Pancreas (tissue), 10 donors: ENCODE data around the gene S100A14. TPM values are rescaled to one million over a fixed set of nuclear protein-coding genes. Genes with fewer than 3 reads are reported as not detected.
A peak's percentile ranks its signal among the peaks of the same experiment; 100 is the strongest.

Experiments used
- ATAC-seq, 4 donors: fragments of 200-7000 bp; cut with Tn5 transposase; one replicate each; pipeline versions ENCODE4 v1.8.0 to v1.9.1; 2020; ENCODE audit warnings: mild to moderate bottlenecking in 4 of 4, moderate library complexity in 4 of 4
- DNase-seq, 6 donors: peaks; one replicate each; pipeline ENCODE4 v3.0.0-alpha.2; 2020
- FAIRE-seq: peaks from 2 replicates; lab custom pipeline; 2012; peaks lifted over from hg19 to GRCh38; lab: Jason Lieb, UNC
- H3K27ac ChIP-seq, 4 donors: fragments of 200-600 bp; sonication (generic); 1 replicate in 3 of 4; 2 replicates in 1 of 4; pipeline versions ENCODE4 v1.5.0 to v1.8.0; 2020
- H3K27me3 ChIP-seq, 4 donors: fragments of 200-600 bp; one replicate each; pipeline ENCODE4 v1.8.0; 2021
- H3K36me3 ChIP-seq, 3 donors: fragments of 200-600 bp; sonication (generic) in 1 of 3; one replicate each; pipeline versions ENCODE4 v1.5.0 to v1.8.0; 2020 to 2021
- H3K4me1 ChIP-seq, 3 donors: fragments of 200-600 bp; one replicate each; pipeline ENCODE4 v1.8.0; 2021
- H3K4me3 ChIP-seq, 4 donors: fragments of 200-600 bp; sonication (generic) in 2 of 4; one replicate each; pipeline versions ENCODE4 v1.5.0 to v1.8.0; 2020 to 2021
- H3K9me3 ChIP-seq, 4 donors: fragments of 200-600 bp; one replicate each; pipeline ENCODE4 v1.8.0; 2021
- WGBS, 2 donors: extraction: QIAGEN DNeasy Blood & Tissue Kit; methylation state at CpG; one replicate each; pipeline ENCODE4 v1.1.7; 2013; 5-methylcytosine and 5-hydroxymethylcytosine counted together
- intact Hi-C, 3 donors: fragments of 100-400 bp; cut with DNase I; formaldehyde crosslinking; loops; one replicate each; pipeline versions ENCODE4 v1.11.1 to v1.14.2; 2022
- polyA plus RNA-seq, 2 donors: library from polyadenylated mRNA; stranded (reverse); fragments of 200-250 nt; gene quantifications; one replicate each; pipeline ENCODE4 v1.2.3, GENCODE V29; 2013
- total RNA-seq, 6 donors: library from RNA; stranded (reverse); fragmentation: NEBNext Ultra II Directional in 4 of 6; extraction: Animal tissue kit (Norgen Biotek cat#: 25700) in 4 of 6; gene quantifications; one replicate each; pipeline versions ENCODE4 v1.2.1 to v1.2.4, GENCODE V29; 2021 to 2023
- TF ChIP-seq, protein P1 (sequence below), 4 donors: fragments of 200-600 bp; sonication (generic) in 3 of 4; IDR thresholded peaks; one replicate each; pipeline versions ENCODE4 v1.5.0 to v1.8.0; 2021; ENCODE audit warnings: antibody characterized with exemption in 4 of 4
- donor health status: healthy with polysubstance abuse.
- donor health status: DM: no; HTN: no; CAD: no; lungs with moderate emphysema.
- donor health status: DM: no; HTN: no; CAD: no.
- donor health status: control.
- donor health status: control.
- donor health status: Bipolar disorder and iron deficiency.
- donor health status: DM: yes; HTN: yes; CAD: no.
- donor health status: DM: no; HTN: no; CAD: no.
- donor health status: DM: no; HTN: no; CAD: no.
- donor health status: DM: yes; HTN: yes; CAD: no.

The S100A14 gene
- total and polyA plus RNA-seq, 8 donors, result 3.6 to 23.7 (median 13.0) TPM

DNA sequence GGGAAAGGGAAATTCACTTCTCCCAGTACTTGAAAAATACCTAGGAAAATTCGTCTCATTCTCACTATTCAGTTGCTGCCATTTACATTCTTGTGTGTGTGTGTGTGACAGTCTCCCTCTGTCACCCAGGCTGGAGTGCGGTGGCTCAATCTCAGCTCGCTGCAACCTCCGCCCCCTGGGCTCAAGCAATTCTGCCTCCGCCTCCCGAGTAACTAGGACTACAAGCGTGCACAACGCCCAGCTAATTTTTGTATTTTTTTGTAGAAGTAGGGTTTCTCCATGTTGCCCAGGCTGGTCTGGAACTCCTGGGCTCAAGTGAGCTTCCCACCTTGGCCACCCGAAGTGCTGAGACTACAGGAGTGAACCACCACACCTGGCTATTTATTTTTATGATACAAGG, 43.5 kb upstream of the S100A14 start:
- intact Hi-C loops, result no loop called here
- H3K27me3 ChIP-seq, result no peaks in the 10 kb centered on the region
- TF ChIP-seq, protein P1, sequence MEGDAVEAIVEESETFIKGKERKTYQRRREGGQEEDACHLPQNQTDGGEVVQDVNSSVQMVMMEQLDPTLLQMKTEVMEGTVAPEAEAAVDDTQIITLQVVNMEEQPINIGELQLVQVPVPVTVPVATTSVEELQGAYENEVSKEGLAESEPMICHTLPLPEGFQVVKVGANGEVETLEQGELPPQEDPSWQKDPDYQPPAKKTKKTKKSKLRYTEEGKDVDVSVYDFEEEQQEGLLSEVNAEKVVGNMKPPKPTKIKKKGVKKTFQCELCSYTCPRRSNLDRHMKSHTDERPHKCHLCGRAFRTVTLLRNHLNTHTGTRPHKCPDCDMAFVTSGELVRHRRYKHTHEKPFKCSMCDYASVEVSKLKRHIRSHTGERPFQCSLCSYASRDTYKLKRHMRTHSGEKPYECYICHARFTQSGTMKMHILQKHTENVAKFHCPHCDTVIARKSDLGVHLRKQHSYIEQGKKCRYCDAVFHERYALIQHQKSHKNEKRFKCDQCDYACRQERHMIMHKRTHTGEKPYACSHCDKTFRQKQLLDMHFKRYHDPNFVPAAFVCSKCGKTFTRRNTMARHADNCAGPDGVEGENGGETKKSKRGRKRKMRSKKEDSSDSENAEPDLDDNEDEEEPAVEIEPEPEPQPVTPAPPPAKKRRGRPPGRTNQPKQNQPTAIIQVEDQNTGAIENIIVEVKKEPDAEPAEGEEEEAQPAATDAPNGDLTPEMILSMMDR (IDR thresholded peaks at IDR 0.05), result no peak
- WGBS, 2 donors, result 52 to 56% methylated on average over 9 of the region's 9 CpGs
- H3K4me1 ChIP-seq, result peaks cover 0 to 9% (median 6%) of the 10 kb centered on the region in 3 donors
- peak overlapping the region in 2 of 4 donors; percentile 88 to 94 for H3K27ac ChIP-seq
- ATAC-seq (no peak), FAIRE-seq (no peak), DNase-seq (peak in 2 of 6 donors; percentile 20 to 35)
- H3K9me3 ChIP-seq, result no peaks in the 10 kb centered on the region
- H3K4me3 ChIP-seq, result peak overlapping the region; percentile 32 to 66 (median 48)
- H3K36me3 ChIP-seq, result peaks cover 10 to 38% (median 23%) of the 10 kb centered on the region in 3 donors

DNA sequence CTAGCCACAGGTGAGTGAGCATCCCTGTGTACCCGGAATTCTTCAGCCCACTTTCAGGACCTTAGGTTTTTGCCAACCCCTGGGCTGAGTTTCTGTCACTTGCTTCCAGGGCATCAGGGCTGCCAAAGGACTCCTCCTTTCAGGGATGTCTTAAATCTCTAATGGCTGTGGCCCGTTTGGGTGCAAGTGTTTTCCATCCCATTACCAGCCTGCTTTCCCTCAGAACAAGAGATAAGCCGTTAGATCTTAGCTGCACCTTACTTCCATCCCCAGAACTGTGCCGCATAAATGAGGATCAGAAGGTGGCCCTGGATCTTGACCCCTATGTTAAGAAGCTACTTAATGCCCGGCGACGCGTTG, 43.0 kb upstream of the S100A14 start:
- peaks cover 10 to 33% (median 18%) of the 10 kb centered on the region in 3 donors for H3K36me3 ChIP-seq
- peaks cover 0 to 9% (median 6%) of the 10 kb centered on the region in 3 donors for H3K4me1 ChIP-seq
- TF ChIP-seq, protein P1 (IDR thresholded peaks at IDR 0.05), result no peak
- peak overlapping the region; percentile 32 to 66 (median 48) for H3K4me3 ChIP-seq
- peak overlapping the region; percentile 58 to 94 (median 84) for H3K27ac ChIP-seq
- WGBS, 2 donors, result 10 to 12% methylated on average over 8 of the region's 8 CpGs
- intact Hi-C loops, result no loop called here
- no peaks in the 10 kb centered on the region for H3K27me3 ChIP-seq
- H3K9me3 ChIP-seq, result no peaks in the 10 kb centered on the region
- FAIRE-seq (no peak), ATAC-seq (no peak), DNase-seq (peak in 1 of 6 donors; percentile 21)

DNA sequence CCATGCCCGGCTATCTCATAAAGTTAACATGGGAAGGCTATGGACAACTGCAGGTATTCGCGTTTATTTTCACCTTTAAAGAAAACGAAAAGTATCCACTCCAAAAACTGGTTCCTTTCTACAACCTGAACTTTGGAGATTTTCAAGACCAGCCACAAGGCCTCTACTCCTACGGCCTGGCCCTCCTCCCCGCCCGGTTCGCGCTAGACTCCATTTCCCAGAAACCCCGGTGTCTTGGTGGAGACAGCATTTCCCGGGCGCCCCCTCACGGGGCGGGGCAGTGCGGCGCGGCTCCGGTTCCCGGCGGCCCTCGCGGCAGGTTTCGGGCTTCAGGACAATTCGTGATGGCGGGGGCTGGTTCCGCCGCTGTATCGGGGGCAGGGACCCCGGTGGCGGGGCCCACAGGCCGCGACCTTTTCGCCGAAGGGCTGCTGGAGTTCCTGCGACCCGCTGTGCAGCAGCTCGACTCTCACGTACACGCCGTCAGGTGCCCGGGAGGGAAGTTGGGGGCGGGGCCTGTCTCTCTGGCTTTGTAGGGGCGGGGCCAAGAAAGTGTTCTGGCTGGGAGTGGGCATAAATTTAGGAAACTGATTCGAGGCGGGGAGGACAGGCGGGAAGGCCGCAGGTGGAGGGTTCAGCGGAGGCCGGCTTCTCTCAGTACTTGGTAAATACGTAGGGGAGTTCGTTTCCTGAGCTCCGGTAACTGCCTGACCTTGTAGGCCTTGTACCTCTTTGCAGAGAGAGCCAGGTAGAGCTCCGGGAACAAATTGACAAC, 42.5 kb upstream of the S100A14 start, which contains the start of gene SNAPIN:
SNAPIN (plus strand) TSS at position 304 of the 775 bp plus-strand sequence; CDS start at position 345, 41 bp downstream.
- FAIRE-seq (no peak), DNase-seq (peak; percentile 91 to 95 (median 92)), ATAC-seq (peak; percentile 96 to 98 (median 97))
- TF ChIP-seq, protein P1 (IDR thresholded peaks at IDR 0.05), result no peak
- peak within 1 kb of the TSS; percentile 32 to 66 (median 48) for H3K4me3 ChIP-seq
- H3K36me3 ChIP-seq, result peaks cover 10 to 28% (median 13%) of the 10 kb centered on the region in 3 donors
- H3K4me1 ChIP-seq, result peaks cover under 1 to 10% (median 6%) of the 10 kb centered on the region in 3 donors
- no peaks in the 10 kb centered on the region for H3K27me3 ChIP-seq
- peak within 1 kb of the TSS; percentile 58 to 94 (median 84) for H3K27ac ChIP-seq
- 2 to 3% methylated on average over 47 to 53 of the region's 53 CpGs for WGBS, 2 donors
- intact Hi-C loops, result no loop called here
- no peaks in the 10 kb centered on the region for H3K9me3 ChIP-seq

DNA sequence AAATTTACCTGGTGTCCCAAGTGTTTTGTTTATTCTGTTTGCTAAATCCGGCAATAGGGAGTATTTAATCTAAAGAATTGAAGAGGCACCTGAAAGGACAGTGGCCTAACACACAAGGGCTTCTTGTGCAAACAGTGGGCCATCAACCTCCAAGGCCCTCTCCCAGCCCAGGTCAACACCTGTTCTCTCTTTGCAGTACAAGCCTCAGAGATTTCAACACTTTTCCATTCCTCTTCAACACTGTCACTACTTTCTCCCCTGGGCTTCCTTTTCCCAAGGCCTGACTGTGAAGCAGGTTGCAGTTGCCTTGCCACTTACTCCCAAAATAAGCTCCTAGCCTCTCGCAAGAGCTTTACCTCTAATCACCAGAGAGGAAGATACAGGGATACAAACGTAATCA, 39.2 kb upstream of the S100A14 start:
- no peak for ATAC-seq
- WGBS, 2 donors, result 62 to 63% methylated on average over 3 of the region's 3 CpGs

More for the DNA sequence above, 39.2 kb upstream of the S100A14 start:
- Histone ChIP-seq H3K4me1 (peaks cover 12 to 23% (median 22%) of the 10 kb centered on the region in 3 donors), H3K4me3 (no peak overlapping the region), H3K36me3 (no peaks in the 10 kb centered on the region), H3K9me3 (no peaks in the 10 kb centered on the region), H3K27ac (no peak overlapping the region), H3K27me3 (no peaks in the 10 kb centered on the region)
- no peak for FAIRE-seq
- TF ChIP-seq, protein P1 (IDR thresholded peaks at IDR 0.05), result no peak
- peak in 1 of 6 donors; percentile 29 for DNase-seq
- intact Hi-C loops, result no loop called here
